Caco-2 (cell line): ENCODE data around the gene PDK2. TPM values are rescaled to one million over a fixed set of nuclear protein-coding genes. Genes with fewer than 3 reads are reported as not detected.

Experiments used
- BruUV-seq: library from RNA; stranded (reverse); fragments of 400-500 nt; replicated peaks from 2 replicates; lab custom pipeline; 2021; lab: Mats Ljungman, UMichigan
- CTCF ChIA-PET: fragments of 300-600 bp; sonication (Branson Sonifier 250); formaldehyde crosslinking; loops from one replicate; lab custom pipeline; 2022; ENCODE audit warnings: antibody characterized with exemption; lab: Charles Lee
- POLR2A ChIA-PET: fragments of 300-600 bp; sonication (Branson Sonifier 250); formaldehyde crosslinking; loops from one replicate; lab custom pipeline; 2022; ENCODE audit warnings: antibody characterized with exemption; lab: Charles Lee
- DNase-seq, 2 experiments: peaks; one replicate each; pipeline versions ENCODE4 v3.0.0 to v3.0.0-alpha.2; 2020 to 2022
- H3K27me3 ChIP-seq: replicated peaks from 2 replicates; pipeline ENCODE4 v1.6.0; 2011; ENCODE audit warnings: low read length; ENCODE audit not compliant: control insufficient read depth, insufficient read depth
- H3K36me3 ChIP-seq: 2 replicates; pipeline ENCODE4 v1.5.1; 2011; ENCODE audit warnings: low read length; ENCODE audit not compliant: control insufficient read depth, insufficient read depth
- H3K4me1 ChIP-seq: fragments of 250-450 bp; sonication (Bioruptor Pico); 2 replicates; pipeline ENCODE4 v1.5.1; 2020; ENCODE audit warnings: mild to moderate bottlenecking
- H3K4me3 ChIP-seq: 2 replicates; pipeline ENCODE4 v1.5.1; 2011; ENCODE audit warnings: low read depth, mild to moderate bottlenecking, control low read depth, low read length
- H3K9me3 ChIP-seq: fragments of 250-450 bp; sonication (Bioruptor Pico); 2 replicates; pipeline ENCODE4 v1.5.1; 2020; ENCODE audit warnings: mild to moderate bottlenecking, moderate library complexity
- H3K27ac Mint-ChIP-seq: one replicate; pipeline ENCODE4 v1.8.0; 2022; ENCODE audit warnings: mixed read lengths; ENCODE audit not compliant: unreplicated experiment
- H3K27me3 Mint-ChIP-seq: one replicate; pipeline ENCODE4 v1.8.0; 2022; ENCODE audit warnings: mixed read lengths; ENCODE audit not compliant: insufficient read depth, unreplicated experiment
- H3K36me3 Mint-ChIP-seq: one replicate; pipeline ENCODE4 v1.8.0; 2022; ENCODE audit warnings: mild to moderate bottlenecking, mixed read lengths; ENCODE audit not compliant: insufficient read depth, unreplicated experiment
- H3K4me1 Mint-ChIP-seq: one replicate; pipeline ENCODE4 v1.8.0; 2022; ENCODE audit warnings: low read depth, mixed read lengths; ENCODE audit not compliant: unreplicated experiment
- H3K4me3 Mint-ChIP-seq: one replicate; pipeline ENCODE4 v1.8.0; 2022; ENCODE audit warnings: mild to moderate bottlenecking, moderate library complexity, mixed read lengths; ENCODE audit not compliant: unreplicated experiment
- H3K9me3 Mint-ChIP-seq: one replicate; pipeline ENCODE4 v1.8.0; 2022; ENCODE audit warnings: mixed read lengths; ENCODE audit not compliant: unreplicated experiment
- CTCF ChIP-seq, 2 experiments: fragments of 200-600 bp in 1 of 2; IDR thresholded peaks; 1 replicate in 1 of 2; 2 replicates in 1 of 2; pipeline versions ENCODE4 v1.5.1 to v1.8.0; 2011 to 2022; ENCODE audit warnings: antibody characterized with exemption in 1 of 2, control low read depth in 1 of 2, inconsistent platforms in 1 of 2, low read depth in 1 of 2, low read length in 1 of 2, mild to moderate bottlenecking in 1 of 2, moderate library complexity in 1 of 2; ENCODE audit not compliant: insufficient read depth in 1 of 2, severe bottlenecking in 1 of 2, unreplicated experiment in 1 of 2
- intact Hi-C: fragments of 100-400 bp; cut with micrococcal nuclease; formaldehyde crosslinking; loops from one replicate; pipeline ENCODE4 v1.10.0; 2022; ENCODE audit not compliant: unreplicated experiment
- total RNA-seq: library from RNA; stranded (reverse); gene quantifications from 2 replicates; pipeline ENCODE4 v1.2.3, GENCODE V29; 2022

PDK2 gene
- total RNA-seq, 1 experiment from 2014 or later: 10.5 TPM

- H3K4me1 Mint-ChIP-seq: peaks cover 22% of the 10 kb centered on the region
- H3K4me3 Mint-ChIP-seq: peak overlapping the region; percentile 79
- TF ChIP-seq CTCF (IDR thresholded peaks at IDR 0.05; ENCODE audit: insufficient read depth in 1 of 2, low read depth in 1 of 2, low read length in 1 of 2, severe bottlenecking in 1 of 2, unreplicated experiment in 1 of 2): no peak
- H3K36me3 Mint-ChIP-seq: peaks cover 27% of the 10 kb centered on the region
- intact Hi-C loops: no loop called here
- no peaks in the 10 kb centered on the region for H3K9me3 ChIP-seq
- no peaks in the 10 kb centered on the region for H3K27me3 Mint-ChIP-seq
- peak overlapping the region; percentile 13 for H3K27ac Mint-ChIP-seq
- DNase-seq: peak; percentile 56 to 76
- POLR2A ChIA-PET: interaction anchor here (0.7 kb wide), 1 partner anchor 158 kb away, joined by 3 read pairs; no protein-coding TSS in a partner anchor
- H3K9me3 Mint-ChIP-seq: no peaks in the 10 kb centered on the region
- H3K36me3 ChIP-seq: no peaks in the 10 kb centered on the region
- peaks cover 32% of the 10 kb centered on the region for H3K4me1 ChIP-seq
- H3K4me3 ChIP-seq: peak overlapping the region; percentile 50
- BruUV-seq: no TSS peak
- CTCF ChIA-PET: interaction anchor here (0.6 to 1.4 kb wide), 5 partner anchors 23 to 290 kb away, joined by 3 to 4 read pairs (median 3); no protein-coding TSS in a partner anchor
- no peaks in the 10 kb centered on the region for H3K27me3 ChIP-seq
Observed at GRCh38 chr17:50128441-50129352, 33.5 kb downstream of the PDK2 start.

- H3K27me3 Mint-ChIP-seq: no peaks in the 10 kb centered on the region
- intact Hi-C loops: no loop called here
- peaks cover 27% of the 10 kb centered on the region for H3K4me1 Mint-ChIP-seq
- Histone ChIP-seq H3K4me3 (peak overlapping the region; percentile 50), H3K9me3 (no peaks in the 10 kb centered on the region), H3K27me3 (no peaks in the 10 kb centered on the region), H3K4me1 (peaks cover 27% of the 10 kb centered on the region), H3K36me3 (no peaks in the 10 kb centered on the region)
- ChIA-PET POLR2A (interaction anchor here (0.7 kb wide), 1 partner anchor 158 kb away, joined by 3 read pairs; no protein-coding TSS in a partner anchor), CTCF (interaction anchor here (0.6 kb wide), 3 partner anchors 57 to 291 kb away, joined by 3 to 4 read pairs (median 3); no protein-coding TSS in a partner anchor)
- DNase-seq: no peak
- peak overlapping the region; percentile 32 for H3K27ac Mint-ChIP-seq
- peaks cover 27% of the 10 kb centered on the region for H3K36me3 Mint-ChIP-seq
- H3K4me3 Mint-ChIP-seq: peak overlapping the region; percentile 79
- no peak for TF ChIP-seq CTCF (IDR thresholded peaks at IDR 0.05; ENCODE audit: insufficient read depth in 1 of 2, low read depth in 1 of 2, low read length in 1 of 2, severe bottlenecking in 1 of 2, unreplicated experiment in 1 of 2)
- no TSS peak for BruUV-seq
- H3K9me3 Mint-ChIP-seq: no peaks in the 10 kb centered on the region
Observed at GRCh38 chr17:50129353-50129727, 34.2 kb downstream of the PDK2 start.

GRCh38 chr17:50129728-50130558, 34.8 kb downstream of the PDK2 start, which contains the start of gene SAMD14:
SAMD14 (minus strand) TSS chr17:50130160; CDS start chr17:50124959, 5,201 bp downstream.
- BruUV-seq: no TSS peak
- Histone ChIP-seq H3K27me3 (no peaks in the 10 kb centered on the region), H3K9me3 (no peaks in the 10 kb centered on the region), H3K4me1 (peaks cover 27% of the 10 kb centered on the region), H3K4me3 (peak within 1 kb of the TSS; percentile 50), H3K36me3 (no peaks in the 10 kb centered on the region)
- H3K27ac Mint-ChIP-seq: peak within 1 kb of the TSS; percentile 34
- H3K9me3 Mint-ChIP-seq: no peaks in the 10 kb centered on the region
- intact Hi-C loops: loop anchor here (5.0 kb wide), 1 partner anchor 163 kb away; the partner anchor contains the start of gene DLX4
- TF ChIP-seq CTCF (IDR thresholded peaks at IDR 0.05; ENCODE audit: insufficient read depth in 1 of 2, low read depth in 1 of 2, low read length in 1 of 2, severe bottlenecking in 1 of 2, unreplicated experiment in 1 of 2): no peak
- peaks cover 27% of the 10 kb centered on the region for H3K36me3 Mint-ChIP-seq
- H3K4me3 Mint-ChIP-seq: peak within 1 kb of the TSS; percentile 79
- peak; percentile 69 to 82 for DNase-seq
- POLR2A ChIA-PET: no interaction called here
- H3K4me1 Mint-ChIP-seq: peaks cover 27% of the 10 kb centered on the region
- CTCF ChIA-PET: interaction anchor here (0.6 to 1.2 kb wide), 4 partner anchors 40 to 178 kb away, joined by 4 to 8 read pairs (median 5); no protein-coding TSS in a partner anchor
- H3K27me3 Mint-ChIP-seq: no peaks in the 10 kb centered on the region
